HG03175 (cell line): ENCODE measurements around the gene PANK2.
"Not testable (repeated sequence)": the region's sequence is repeated elsewhere in the genome, so short reads cannot be mapped to it uniquely, and the experiment has no call there.

ENCODE experiments used
- ATAC-seq: cut with Tn5 transposase; IDR thresholded peaks from one replicate; pipeline ENCODE4 v1.9.1; 2021; ENCODE audit warnings: mild to moderate bottlenecking, moderate library complexity; ENCODE audit not compliant: unreplicated experiment

Gene PANK2

DNA sequence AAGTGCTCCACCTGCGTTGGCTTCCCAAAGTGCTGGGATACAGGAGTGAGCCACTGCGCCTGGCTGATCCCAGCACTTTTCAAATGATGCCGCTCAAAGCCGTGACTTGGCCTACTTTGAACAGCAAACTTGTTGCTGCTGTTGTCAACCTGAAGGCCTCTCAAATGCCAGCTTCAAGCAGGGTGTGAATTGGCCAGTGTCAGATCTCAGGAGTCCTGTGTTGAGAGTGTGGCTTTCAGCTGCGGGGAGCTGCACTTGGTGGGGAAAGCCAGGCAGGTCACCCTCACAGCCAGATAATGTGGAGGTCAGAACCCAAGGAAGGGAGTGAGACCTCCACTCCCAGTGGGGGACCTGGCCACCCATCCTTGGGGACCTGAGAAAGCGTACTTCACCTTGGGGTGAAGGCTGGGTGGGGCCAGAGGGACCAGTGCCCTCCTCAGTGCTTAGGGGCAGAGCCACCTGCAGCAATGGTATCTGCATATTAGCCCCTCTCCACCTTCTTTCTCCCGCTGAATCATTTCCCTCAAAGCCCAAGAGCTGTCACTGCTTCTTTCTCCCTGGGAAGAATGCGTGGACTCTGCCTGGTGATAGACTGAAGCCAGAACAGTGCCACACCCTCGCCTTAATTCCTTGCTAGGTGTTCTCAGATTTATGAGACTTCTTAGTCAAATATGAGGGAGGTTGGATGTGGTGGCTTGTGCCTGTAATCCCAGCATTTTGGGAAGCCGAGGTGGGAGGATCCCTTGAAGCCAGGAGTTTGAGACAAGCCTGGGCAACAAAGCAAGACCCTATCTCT is 19.1 kb upstream of the PANK2 start:
- no peak for ATAC-seq

DNA sequence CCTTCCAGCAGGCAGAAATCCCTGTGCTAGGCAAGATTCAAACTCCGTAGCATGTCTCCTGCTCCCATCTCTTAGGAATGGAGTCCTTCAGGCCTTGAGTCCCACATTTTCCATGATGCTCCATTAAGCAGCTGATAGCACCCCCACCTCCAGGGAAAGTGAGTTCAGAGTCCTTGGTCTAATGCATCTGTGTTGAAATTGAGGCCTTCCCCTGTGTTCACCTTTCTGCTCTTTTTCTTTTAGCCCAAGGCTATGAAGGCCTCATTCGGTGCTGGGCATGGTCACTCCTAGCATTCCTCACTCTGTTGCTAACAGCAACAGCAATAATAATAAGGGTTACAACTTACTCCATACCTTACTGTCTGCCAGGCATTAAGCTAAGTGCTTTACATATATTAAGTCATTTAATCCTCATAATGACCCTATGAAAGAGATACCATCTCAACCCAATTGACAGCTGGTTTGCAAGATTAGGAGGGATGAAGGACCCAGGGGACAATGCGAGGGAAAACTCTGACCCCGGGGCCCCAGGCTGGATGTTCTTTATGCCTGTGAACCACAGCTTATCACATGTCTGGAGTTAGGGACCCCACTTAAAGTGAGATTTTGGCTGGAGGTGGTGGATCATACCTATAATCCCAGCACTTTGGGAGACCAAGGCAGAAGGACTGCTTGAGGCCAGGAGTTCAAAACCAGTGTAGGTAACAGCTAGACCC is 17.5 kb upstream of the PANK2 start:
- ATAC-seq = no peak

DNA sequence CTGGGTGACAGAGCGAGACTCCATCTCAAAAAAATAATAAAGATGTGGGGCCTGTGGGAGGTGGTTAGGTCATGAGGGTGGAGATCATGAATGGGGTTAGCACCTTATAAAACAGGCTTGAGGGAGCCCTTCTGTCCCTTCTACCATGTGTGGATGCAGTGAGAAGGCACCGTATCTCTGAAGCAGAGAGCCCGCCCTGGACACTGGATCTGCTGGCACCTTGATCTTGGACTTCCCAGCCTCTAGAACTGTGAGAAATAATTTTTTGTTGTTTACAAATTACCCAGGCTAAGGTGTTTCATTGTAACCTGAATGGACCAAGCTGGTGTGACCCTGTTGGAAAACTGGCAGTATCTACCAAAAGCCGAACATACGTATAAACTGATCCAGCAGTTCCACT is 15.7 kb upstream of the PANK2 start:
- no peak for ATAC-seq

DNA sequence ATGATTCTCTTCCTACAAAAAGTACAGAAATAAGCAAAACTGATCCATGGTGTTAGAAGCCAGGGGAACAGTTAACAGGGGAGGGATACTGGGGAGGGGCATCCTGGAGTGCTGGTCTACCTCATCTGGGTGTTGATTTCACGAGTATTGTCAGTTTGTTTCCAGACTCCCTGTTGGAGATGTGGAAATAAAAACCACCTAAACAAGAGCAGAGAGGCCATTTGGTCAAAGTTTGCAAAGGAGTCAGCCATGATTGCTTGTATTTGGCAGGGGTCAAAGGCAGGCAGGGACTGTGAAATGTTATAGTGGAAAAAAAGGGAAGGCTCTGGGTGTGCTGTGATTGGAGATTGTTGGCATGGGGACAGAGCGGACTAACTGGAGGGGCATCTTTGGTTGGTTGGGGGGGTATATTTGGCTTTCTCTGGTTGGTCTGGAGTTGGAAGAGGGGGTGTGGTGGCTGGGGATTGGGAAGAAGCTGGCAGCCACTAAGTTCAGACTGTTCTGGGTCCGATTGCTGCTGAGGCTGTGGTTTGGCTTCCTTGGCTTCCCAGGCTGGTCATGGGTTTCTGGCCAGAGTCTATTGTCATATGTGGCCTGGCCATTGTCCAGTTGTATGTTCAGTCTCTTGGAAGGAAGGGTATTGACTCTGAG is 14.9 kb upstream of the PANK2 start:
- ATAC-seq = no peak

DNA sequence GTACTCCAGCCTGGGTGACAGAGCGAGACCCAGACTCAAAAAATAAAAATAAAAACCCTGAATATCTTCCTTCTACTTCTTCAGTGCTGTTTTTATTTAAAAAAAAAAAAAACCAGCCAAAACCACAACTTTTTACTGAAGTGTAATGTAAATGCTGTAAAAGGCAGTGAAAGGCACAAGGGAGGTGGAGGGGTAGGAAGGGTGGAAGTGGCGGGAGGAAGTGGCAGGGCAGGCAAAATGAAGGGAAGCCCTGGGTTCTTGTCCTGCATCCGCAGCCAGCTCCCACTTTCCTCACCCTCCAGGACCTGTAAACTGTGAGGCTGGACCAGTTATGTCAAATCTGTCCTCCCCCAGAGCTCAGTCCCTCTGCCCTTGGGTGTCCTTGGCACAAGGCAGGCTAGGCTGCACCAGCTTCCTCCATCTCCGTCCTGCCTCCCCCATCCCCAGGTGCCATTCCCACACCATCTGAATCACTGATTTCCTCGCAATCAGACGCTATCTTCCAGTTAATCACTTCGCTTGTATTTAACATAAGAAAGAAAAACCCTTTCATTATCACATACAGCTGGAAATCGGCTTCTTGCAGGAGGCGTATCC is 13.7 kb upstream of the PANK2 start:
- ATAC-seq = no peak

DNA sequence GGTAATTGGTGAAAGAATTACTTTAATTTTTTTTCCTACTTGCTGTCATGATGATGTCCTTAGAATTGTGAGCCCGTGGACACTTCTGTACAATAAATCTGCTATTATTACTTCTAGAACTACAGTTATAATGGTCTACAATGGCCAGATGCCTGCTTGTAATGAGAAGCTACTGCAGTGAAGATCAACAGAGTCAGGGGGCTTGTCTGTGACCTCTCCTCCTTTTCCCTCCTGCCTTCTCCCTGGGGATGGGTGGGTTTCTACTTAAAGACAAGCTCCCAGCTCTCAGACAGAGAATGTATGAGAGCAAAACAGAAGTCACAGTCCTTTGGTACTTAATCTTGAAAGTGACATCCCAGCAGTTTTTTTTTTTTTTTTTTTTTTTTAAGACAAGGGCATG is 13.2 kb upstream of the PANK2 start:
- ATAC-seq = no peak

DNA sequence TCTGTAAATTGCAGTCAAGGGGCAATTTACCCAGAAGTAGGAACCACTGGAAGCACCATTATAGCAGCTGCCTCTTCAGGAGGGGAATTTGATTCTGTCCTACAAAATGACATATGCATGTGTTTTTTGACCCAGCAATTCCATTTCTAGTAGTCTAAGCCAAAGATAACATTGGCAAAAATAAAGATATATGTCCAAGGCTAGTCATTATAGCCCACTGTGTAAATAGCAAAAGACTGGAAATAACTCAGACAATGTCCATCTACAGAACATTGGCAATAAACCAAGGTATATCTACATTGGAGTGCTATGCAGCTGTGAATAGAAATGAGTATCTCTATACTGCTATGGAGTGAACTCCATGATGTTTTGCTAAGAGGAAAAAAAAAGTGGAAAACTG is 12.5 kb upstream of the PANK2 start:
- no peak for ATAC-seq

DNA sequence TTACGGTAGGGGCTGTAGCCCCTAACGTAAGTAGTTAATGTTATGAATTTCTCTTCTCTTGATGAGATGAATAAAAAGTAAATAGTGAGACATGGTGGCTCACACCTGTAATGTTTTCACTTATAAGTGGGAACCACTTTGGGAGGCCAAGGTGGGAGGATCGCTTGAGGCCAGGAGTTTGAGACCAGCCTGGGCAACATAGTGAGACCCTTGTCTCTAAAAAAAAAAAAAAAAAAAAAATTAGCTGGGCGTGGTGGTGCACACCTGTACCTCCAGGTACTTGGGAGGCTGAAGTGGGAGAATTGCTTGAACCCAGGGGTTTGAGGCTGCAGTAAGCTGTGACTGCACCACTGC is 10.3 kb upstream of the PANK2 start:
- not testable (repeated sequence) for ATAC-seq

DNA sequence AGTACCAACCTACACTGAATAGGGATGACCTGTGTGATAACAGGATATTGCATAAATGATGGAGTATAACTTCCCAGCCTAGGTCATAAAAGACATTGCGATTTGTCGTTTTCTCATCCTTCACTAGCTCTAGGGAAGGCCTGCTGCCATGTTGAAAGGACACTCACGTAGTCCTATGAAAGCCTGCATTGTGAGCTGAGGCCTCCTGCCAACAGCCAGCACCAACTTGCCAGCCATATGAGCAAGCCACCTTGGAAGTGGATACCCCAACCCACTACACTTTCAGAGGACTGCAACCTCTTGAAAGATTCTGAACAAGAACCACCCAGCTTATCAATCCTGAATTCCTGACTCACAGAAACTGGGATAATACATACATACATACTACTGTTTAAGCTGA is 3.5 kb upstream of the PANK2 start:
- ATAC-seq = no peak

DNA sequence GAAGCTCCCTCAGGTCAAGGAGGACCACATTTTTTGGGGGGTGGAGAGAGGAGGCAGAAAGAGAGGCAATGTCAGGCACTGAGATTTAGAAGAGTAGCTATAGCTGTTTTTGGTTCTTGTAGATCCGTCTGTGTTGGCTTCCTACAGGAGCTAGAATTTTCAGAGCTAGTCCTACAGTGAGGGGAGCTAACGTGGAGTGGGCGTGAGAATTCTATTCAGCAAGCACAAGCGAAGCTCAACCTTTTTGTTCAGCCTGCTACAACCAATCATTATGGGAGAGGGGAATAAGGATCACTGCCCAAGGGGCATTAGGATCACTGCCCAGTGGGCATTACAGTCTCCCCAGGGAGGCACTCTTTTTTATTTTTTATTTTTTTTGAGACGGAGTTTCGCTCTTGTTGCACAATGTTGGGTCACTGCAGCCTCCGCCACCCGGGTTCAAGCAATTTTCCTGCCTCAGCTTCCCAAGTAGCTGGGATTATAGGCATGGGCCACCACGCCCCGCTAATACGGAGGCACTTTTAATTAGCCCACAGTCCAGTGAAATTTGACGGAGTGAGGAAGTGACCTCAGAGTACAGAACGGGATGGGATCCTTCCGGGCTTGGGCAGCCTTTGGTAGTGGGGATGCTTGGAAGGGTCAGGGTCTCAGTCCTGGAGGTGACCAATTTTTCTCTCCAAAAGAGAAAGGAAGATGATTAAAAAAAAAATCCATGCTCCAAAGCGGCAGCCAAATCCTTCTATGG is 1.1 kb upstream of the PANK2 start:
- ATAC-seq = no peak

DNA sequence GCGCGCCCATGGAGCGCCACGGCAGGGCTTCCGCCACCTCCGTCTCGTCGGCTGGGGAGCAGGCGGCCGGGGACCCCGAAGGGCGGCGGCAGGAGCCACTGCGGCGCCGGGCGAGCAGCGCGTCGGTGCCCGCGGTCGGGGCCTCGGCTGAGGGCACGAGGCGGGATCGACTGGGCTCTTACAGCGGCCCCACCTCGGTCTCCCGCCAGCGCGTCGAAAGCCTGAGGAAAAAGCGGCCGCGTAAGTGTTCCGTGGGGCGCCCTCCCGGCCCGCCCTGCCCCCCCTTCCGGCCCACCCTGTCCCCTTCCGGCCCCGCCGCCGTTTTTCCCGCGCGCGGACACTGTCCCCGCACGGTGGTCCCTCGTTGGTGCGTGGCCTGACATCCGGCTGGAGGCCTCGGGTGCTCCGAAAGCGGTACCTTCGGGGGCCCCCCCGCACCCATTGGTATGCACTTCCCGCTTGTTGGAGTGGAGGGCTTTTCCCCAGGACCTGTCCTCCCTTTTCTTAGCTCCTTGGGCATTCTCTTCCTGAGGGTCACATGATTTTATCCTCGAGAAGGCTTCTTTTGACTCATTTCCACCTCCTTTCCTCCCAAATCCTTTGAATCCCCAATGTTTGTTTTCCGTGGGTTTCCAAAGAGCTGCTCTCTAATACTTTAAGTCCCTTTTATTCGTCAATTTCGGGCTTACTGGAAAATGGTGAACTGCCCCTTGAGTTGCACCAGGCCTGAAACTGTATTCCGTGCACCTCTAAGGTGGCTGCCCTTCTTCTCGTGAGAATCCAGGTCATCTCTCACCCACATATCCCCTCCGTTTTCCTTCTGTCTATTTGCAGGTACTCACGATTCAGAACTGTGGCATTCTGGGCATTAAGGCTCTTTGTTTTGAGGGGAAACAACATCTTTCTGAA is 556 bp downstream of the PANK2 start:
- peak; percentile 19 for ATAC-seq

DNA sequence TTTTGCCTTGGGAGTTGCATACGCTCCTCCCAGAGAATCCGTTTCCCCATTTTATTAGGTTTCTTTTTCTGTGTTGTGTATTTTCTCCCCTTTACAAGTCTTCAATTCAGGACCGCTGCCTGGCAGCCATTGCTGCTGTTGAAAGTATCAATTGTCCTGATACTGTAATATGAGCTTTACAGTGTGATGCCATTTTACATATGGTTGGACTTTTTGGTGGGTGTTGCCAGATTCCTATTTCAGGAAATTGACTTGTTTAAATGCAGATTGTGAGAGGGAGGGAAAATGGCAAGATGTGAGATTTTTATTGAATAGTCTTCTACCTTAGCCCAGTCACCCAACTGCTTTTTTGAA is 1.2 kb downstream of the PANK2 start:
- ATAC-seq = no peak

DNA sequence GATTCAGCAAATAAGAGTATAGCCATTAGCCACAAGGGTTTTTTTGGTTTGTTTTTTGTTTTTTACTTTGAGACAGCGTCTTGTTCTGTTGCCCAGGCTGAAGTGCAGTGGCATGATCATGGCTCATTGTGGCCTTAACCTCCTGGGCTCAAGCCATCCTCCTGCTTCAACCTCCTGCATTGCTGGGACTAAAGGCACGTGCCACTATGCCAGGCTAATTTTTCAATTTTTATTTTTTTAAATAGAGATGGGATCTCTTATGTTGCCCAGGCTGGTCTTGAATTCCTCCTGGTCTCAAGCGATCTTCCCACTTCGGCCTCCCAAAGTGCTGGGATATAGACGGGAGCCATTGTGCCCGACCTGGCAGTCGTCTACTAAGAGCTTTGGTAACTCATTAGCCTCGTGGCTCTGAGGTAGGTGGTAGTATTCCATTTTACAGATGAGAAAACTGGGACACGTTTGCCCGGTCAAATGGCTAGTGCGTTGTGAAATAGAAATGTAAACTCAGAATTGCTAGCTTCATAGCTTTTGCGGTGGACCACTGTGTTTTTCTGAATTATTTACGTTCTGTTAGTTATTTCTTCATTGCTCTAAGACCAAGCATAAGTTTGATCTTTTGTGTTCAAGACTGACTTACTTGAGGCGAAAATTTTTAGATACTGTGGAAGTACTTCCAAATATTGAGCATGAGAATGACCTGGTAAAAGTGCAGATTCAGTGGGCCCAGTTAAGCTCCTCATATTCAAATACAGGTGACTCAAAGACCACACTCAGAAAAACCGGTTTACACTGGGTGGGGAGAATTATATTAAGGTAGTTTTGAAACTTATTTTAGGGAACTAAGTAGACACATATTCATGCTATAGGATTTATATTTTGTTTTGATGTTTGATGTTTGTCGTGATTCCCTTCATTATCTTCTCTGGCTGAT is 2.1 kb downstream of the PANK2 start:
- ATAC-seq = no peak

DNA sequence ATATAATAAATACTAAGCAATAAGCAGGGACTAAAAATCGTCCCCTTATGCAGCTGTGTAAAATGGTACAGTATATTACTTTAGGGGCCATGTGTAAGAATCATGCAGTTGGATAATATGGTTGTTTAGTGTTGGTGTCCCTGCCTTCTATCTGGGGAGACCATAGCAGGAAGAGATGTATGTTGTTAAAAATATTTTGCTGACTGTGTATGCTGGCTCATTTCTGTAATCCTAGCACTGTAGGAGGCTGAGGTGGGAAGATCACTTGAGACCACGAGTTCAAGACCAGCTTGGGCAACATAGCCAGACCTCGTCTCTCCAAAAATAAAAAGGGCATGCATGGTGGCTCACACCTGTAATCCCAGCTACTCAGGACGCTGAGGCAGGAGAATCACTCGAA is 5.6 kb downstream of the PANK2 start:
- no peak for ATAC-seq

DNA sequence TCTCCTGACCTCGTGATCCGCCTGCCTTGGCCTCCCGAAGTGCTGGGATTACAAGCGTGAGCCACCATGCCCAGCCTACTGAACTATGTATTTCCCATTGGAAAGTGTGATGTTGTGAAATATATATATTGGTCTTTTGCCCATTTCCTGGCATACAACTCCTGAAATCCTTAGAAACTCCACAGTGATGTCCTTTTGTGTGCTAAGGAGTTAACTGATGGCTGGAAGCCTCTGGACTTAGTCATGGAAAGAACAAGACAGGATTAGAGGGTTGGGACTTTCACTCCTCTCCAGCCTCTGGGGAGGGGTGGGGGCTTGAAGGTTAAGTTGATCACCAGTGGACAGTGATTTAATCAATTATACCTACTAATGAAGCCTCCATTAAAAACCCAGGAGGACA is 7.1 kb downstream of the PANK2 start:
- no peak for ATAC-seq

DNA sequence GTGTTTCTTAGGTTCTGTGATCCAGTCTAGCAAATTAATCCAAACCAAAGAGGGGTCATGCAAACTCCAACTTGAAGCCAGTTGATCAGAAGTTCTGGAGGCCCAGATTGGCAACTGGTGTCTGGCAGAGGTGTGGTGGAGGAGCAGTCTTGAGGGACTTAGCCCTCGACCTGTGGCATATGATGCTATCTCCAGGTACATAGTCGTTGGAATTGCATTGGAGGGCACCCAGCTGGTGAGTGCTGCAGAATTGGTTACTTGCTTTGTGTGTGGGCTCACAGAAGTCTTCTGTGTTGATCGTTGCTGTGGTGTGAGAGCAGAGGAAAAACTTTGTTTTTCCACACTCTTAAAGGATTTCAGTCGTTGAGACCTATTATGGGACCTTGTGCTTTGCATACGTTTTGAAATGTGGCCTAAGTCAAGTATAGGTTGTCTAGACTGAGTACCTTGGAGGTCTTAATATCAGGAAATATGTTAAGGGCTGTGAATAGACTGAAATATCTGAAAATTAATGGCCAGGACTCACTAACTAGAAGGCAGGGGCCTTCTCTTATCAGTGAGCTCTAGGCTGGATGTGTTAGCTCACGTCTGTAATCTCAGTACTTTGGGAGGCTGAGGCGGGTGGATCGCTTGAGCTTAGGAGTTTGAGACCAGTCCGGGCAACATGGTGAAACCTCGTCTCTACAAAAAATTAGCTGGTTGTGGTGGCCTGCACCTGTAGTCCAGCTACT is 7.8 kb downstream of the PANK2 start:
- ATAC-seq = no peak

DNA sequence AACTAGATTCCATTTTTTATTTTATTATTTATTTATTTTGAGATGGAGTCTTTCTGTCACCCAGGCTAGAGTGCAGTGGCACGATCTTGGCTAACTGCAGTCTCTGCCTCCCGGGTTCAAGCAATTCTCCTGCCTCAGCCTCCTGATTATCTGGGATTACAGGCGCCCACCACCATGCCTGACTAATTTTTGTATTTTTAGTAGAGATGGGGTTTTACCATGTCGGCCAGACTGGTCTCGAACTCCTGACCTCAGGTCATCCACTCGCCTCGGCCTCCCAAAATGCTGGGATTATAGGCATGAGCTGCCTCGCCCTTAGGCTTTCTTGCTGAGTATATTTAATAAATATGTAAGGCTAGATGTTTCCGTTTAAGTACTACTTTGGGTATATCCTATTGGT is 9.0 kb downstream of the PANK2 start:
- ATAC-seq = not testable (repeated sequence)

DNA sequence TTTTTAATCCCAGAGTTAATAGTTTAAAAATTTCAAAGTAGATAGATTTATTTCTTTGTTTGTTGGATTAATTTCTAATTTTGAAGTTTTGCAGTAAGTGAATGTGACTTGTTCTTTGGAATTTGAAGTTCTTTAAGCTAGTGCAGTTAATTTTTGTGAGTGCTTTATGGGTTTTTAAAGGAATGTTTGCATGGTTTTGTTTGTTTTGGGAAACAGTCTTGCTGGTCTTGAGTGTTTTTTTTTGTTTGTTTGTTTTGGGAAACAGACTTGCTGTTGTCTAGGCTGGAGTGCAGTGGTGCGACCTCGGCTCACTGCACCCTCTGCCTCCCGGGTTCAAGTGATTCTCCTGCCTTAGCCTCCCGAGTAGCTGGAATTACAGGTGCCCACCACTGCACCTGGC is 9.5 kb downstream of the PANK2 start:
- no peak for ATAC-seq
